Smooth muscle cell of the coronary artery (primary cell): Measurements from ENCODE around the gene OR1J4. TPM values are rescaled to one million over a fixed set of nuclear protein-coding genes. Genes with fewer than 3 reads are reported as not detected.

Experiments used
- total RNA-seq: library from RNA; depleted of rRNA; stranded (reverse); fragments of >200 nt; gene quantifications from 2 replicates; pipeline ENCODE4 v1.2.3, GENCODE V29; 2014; ENCODE audit warnings: low replicate concordance

Gene OR1J4, protein sequence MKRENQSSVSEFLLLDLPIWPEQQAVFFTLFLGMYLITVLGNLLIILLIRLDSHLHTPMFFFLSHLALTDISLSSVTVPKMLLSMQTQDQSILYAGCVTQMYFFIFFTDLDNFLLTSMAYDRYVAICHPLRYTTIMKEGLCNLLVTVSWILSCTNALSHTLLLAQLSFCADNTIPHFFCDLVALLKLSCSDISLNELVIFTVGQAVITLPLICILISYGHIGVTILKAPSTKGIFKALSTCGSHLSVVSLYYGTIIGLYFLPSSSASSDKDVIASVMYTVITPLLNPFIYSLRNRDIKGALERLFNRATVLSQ
- total RNA-seq: 0.15 and 0.59 TPM in 2 replicates

DNA sequence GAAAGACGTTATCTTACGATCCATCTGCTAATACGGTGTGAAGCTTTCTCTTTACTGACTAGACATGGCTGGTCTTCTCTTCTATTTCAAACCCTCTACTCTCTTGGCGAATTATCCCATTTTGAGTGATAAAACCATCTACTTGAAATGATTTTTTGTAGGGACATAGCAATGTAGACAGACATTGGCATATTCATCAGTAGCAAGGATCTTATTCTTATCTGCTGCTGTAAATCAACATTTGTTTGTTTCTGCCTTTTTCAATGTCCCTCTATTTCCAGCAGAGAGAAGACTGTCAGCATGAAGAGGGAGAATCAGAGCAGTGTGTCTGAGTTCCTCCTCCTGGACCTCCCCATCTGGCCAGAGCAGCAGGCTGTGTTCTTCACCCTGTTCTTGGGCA is at the start of gene OR1J4:
TSS of gene OR1J4 (plus strand) at position 301 of the 400 bp plus-strand sequence. CDS start at position 301, 0 bp downstream.

DNA sequence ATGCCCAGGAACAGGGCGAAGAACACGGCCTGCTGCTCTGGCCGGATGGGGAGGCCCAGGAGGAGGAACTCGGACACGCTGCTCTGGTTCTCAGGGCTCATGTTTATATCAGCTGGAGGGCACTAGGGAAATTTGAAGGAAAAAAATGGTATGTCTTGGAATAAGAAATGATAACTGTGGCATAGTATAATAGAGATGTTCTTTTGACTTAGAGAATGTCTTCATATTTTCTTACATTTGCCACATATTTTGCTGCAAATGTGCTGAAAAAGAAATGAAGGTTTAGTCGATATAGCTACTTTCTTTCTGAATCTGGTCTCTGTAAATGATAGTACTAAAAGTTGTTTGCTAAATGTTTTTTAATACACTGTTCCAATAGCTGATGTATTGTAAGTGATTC is 41.1 kb upstream of the OR1J4 start, which contains the start of gene OR1J1:
TSS of gene OR1J1 (minus strand) at position 101 of the 400 bp plus-strand sequence. CDS start at position 101, 0 bp downstream.

DNA sequence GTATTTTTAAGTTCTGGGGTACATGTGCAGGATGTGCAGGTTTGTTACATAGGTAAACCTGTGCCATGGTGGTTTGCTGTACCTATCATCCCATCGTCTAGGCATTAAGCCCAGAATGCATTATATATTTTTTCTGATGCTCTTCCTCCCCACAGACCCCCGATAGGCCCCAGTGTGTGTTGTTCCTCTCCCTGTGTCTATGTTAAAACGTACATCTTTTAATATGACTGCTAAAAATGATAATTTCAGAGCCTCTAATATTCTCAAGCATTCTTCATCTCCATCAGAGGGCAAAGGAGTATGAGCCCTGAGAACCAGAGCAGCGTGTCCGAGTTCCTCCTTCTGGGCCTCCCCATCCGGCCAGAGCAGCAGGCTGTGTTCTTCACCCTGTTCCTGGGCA is 8.4 kb upstream of the OR1J4 start, which contains the start of gene OR1J2:
TSS of gene OR1J2 (plus strand) at position 301 of the 400 bp plus-strand sequence. CDS start at position 301, 0 bp downstream.

DNA sequence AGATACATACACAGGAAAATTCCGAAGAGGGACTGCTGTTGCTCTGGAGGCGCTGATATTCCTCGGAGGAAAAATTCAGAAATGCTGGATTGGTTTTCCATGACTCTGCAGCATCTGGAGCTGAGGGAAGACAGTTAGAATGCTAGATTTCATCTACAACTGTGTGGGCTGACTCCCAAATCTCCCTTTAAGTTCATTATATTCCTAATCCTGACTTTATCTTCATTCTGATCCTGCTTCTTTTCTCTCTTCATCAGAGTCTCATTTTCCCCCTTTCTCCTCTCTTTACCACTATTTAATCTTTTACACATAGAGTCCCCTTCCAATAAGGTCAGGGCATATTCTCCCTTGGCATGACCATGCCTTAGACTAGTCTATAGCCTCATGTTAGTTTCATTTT is 8.3 kb downstream of the OR1J4 start, which contains the start of gene OR1N1:
TSS of gene OR1N1 (minus strand) at position 101 of the 400 bp plus-strand sequence. CDS start at position 101, 0 bp downstream.

DNA sequence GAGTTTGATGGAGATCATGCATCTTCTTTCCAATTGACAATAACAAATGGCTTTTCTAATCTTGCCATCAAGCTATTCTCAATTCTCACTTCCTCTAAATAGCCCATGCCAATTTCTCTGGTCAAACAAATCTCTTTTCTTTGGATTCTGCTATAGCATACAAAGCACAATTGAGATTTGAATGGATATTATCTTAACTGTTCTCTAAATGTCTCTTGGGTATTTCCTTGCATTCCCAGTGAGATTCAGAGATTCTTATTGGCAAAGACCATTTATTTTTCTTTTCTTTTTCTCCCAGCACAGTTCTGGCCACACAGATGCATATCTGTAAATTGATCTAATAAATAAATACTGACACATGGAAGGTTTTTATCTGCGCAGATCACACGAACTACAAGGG is 33.9 kb downstream of the OR1J4 start, which contains the start of gene OR1N2:
TSS of gene OR1N2 (plus strand) at position 301 of the 400 bp plus-strand sequence. CDS start 100 bp downstream, outside the sequence.

Other genes starting within 250 kb of the OR1J4 start
- gene PTGS1, start 148.1 kb upstream of the OR1J4 start, total RNA-seq: 27.1 and 116 TPM in 2 replicates
- not detected in 2 replicates for gene OR1J1, start 41.2 kb upstream of the OR1J4 start, total RNA-seq
- 0.30 and 1.2 TPM in 2 replicates for gene OR1J2, start 8.3 kb upstream of the OR1J4 start, total RNA-seq
- gene OR1N1, start 8.2 kb downstream of the OR1J4 start, total RNA-seq: 0.12 TPM in 1 of 2 replicates, not detected in the other
- gene OR1N2, start 34.0 kb downstream of the OR1J4 start, total RNA-seq: 0.30 and 0.35 TPM in 2 replicates
- gene OR1L8, start 64.2 kb downstream of the OR1J4 start, total RNA-seq: not detected in 2 replicates
- gene OR1Q1, start 95.6 kb downstream of the OR1J4 start, total RNA-seq: 0.08 and 1.2 TPM in 2 replicates
- gene OR1B1, start 138.5 kb downstream of the OR1J4 start, total RNA-seq: 0.08 TPM in 1 of 2 replicates, not detected in the other
- not detected in 2 replicates for gene OR1L1, start 142.6 kb downstream of the OR1J4 start, total RNA-seq
- gene OR1L3, start 156.0 kb downstream of the OR1J4 start, total RNA-seq: not detected in 2 replicates
- not detected in 2 replicates for gene OR1L4, start 204.8 kb downstream of the OR1J4 start, total RNA-seq
- 0.23 TPM in 1 of 2 replicates, not detected in the other for gene OR1L6, start 223.2 kb downstream of the OR1J4 start, total RNA-seq